Inferior parietal cortex (tissue), 1 donor: ENCODE measurements around the gene TTLL9.

Experiments
- DNase-seq: peaks from one replicate; pipeline ENCODE4 v3.0.0-alpha.2; 2016; ENCODE audit errors: extremely low spot score

The TTLL9 gene

GRCh38 chr20:31979713-31980426 is 109.4 kb downstream of the TTLL9 start:
- no peak for DNase-seq

DNA sequence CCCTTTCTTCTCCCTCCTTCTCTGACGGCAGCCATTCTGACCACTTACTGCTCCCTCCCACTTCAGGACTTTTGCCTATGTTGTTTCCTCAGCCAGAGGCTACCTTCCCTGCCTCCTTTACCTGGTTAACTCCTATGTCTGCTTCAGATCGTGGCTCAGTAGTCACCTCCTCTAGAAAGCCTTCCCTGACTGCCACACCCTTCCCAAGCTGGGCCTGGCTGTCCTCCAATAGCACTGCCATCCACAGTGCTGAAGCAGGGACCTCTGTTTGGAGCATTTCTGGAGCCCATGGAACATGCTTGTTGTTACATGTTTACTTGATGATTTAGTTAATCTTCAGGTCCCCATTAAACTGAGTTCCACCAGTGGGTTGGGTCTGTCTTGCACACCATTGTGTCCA is 111.3 kb downstream of the TTLL9 start:
- DNase-seq = no peak

- DNase-seq = no peak
Observed at GRCh38 chr20:31984981-31985471, 114.6 kb downstream of the TTLL9 start.

DNA sequence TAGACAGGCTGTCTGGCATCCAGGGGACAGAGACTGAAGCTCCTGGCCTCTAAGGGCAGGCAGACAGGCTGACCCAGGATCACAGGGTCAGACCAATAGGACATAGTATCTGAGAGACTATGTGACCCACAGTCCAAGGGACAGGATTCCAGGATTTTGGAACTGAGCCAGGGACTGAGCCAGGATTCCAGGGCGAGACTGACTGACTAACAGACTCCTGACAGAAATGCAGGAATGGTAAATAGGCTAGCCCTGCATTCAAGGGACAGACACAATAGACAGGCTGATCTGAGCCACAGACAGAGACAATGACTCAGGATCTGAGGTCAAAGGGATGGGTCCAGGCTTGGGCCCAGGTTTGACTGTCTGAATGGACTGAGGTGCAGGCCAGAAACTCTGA is 117.3 kb downstream of the TTLL9 start:
- DNase-seq = no peak

- DNase-seq = no peak
Observed at GRCh38 chr20:31988430-31989015, 118.1 kb downstream of the TTLL9 start.

- DNase-seq = no peak
Observed at GRCh38 chr20:31989030-31989645, 118.7 kb downstream of the TTLL9 start.

DNA sequence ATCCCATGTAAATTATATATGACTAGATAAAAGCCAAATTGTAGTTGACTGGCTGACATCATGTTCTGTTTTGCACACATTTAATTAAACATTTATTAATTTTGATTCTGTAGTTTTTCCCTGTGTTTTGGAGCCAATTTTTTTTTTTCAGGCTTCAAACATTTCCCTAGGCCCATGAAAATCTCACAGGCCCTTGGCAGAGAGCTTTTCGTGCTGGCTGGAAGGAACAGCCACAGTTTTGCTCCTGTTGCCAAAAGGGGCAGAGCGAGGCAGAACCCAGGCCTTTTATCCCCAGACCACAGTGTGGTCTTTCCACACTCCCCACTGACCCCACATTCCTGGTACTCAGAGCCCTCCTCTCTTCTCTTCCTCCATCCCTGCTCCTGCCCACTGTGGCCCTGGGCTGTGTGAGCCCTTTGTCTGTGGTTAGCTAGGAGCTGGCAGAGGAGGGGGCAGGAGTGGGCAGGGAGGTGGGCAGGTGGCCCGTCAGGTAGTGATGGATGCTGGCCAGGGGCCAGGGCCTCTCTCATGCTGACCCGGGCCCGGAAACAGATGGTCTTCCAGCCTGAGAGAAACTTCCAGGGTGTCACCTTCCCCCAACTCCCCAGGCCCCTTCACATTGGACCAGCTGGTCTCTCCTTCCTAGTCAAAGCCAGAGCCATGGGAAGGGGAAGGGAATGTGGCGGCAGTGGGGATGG is 120.4 kb downstream of the TTLL9 start:
- DNase-seq = no peak

- no peak for DNase-seq
Observed at GRCh38 chr20:31991339-31991705, 120.9 kb downstream of the TTLL9 start.

- no peak for DNase-seq
Observed at GRCh38 chr20:31992086-31992485, 121.7 kb downstream of the TTLL9 start.
